GM10248 (cell line): ENCODE data around the gene ZNF765.
A peak's percentile ranks its signal among the peaks of the same experiment; 100 is the strongest.
"Not testable (repeated sequence)": the region's sequence is repeated elsewhere in the genome, so short reads cannot be mapped to it uniquely, and the experiment has no call there.

Source experiments
- CTCF ChIA-PET: fragments of 300-600 bp; sonication (Branson Sonifier 250); formaldehyde crosslinking; extraction: SDS; loops from one replicate; lab custom pipeline; 2021; ENCODE audit warnings: antibody characterized with exemption; lab: Yijun Ruan, JAX
- POLR2A ChIA-PET: fragments of 350-650 bp; sonication (Branson Sonifier 250); formaldehyde crosslinking; extraction: SDS; loops from one replicate; lab custom pipeline; 2020; ENCODE audit warnings: antibody characterized with exemption; lab: Yijun Ruan, JAX
- DNase-seq: peaks from one replicate; pipeline ENCODE4 v3.0.0; 2012; ENCODE audit errors: extremely low spot score
- TF ChIP-seq, protein P1 (sequence below): IDR thresholded peaks from 2 replicates; pipeline ENCODE4 v1.5.1; 2012; ENCODE audit warnings: mild to moderate bottlenecking, low read depth; ENCODE audit errors: extremely low read depth, missing control alignments, control extremely low read depth

Gene ZNF765

DNA sequence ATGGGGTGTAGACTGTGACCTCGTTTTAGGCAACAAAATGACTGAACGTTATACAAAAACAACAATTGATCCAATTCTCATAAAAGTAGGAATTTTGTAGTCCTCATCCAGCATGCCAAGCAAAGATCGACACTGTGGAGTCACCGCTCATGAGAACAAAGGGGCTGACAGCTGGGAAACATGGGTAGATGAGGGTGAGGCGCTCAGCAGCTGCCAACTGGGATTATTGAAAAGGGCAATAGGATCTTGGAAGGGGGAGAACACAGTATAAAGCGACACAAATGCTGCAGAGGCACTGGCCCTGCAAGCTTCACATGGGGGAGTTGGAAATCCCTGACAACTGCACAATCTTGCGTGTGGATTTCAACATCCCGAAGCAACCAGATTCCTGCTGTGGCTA is 5.4 kb upstream of the ZNF765 start:
- DNase-seq: no peak
- ChIA-PET POLR2A (no interaction called here), CTCF (interaction anchor here (1.3 kb wide), 1 partner anchor 20 kb away, joined by 3 read pairs; no protein-coding TSS in a partner anchor)
- TF ChIP-seq, protein P1, sequence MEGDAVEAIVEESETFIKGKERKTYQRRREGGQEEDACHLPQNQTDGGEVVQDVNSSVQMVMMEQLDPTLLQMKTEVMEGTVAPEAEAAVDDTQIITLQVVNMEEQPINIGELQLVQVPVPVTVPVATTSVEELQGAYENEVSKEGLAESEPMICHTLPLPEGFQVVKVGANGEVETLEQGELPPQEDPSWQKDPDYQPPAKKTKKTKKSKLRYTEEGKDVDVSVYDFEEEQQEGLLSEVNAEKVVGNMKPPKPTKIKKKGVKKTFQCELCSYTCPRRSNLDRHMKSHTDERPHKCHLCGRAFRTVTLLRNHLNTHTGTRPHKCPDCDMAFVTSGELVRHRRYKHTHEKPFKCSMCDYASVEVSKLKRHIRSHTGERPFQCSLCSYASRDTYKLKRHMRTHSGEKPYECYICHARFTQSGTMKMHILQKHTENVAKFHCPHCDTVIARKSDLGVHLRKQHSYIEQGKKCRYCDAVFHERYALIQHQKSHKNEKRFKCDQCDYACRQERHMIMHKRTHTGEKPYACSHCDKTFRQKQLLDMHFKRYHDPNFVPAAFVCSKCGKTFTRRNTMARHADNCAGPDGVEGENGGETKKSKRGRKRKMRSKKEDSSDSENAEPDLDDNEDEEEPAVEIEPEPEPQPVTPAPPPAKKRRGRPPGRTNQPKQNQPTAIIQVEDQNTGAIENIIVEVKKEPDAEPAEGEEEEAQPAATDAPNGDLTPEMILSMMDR: no peak

DNA sequence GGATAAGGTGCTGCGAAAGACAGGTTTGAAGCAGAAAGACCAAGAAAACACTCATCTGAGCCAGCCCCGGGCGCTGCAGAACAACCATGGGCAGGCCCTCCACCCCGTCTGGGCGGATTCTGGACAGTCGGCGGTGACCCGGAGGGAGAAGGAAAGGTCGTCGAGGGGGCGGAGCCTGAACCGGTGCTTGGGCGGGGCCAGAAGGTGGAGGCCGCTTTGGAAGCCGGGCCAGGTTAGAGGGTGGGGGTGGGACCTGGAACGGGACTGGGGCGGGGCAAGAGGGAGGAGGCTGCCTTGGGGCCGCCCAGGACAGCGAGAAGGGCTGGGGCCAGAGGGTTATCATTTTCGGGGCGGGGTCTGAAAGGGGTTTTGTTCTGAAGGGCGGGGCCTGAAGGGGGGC is 5.0 kb upstream of the ZNF765 start:
- POLR2A ChIA-PET: no interaction called here
- CTCF ChIA-PET: interaction anchor here (1.3 kb wide), 1 partner anchor 20 kb away, joined by 3 read pairs; no protein-coding TSS in a partner anchor
- TF ChIP-seq, protein P1: no peak
- DNase-seq: no peak

DNA sequence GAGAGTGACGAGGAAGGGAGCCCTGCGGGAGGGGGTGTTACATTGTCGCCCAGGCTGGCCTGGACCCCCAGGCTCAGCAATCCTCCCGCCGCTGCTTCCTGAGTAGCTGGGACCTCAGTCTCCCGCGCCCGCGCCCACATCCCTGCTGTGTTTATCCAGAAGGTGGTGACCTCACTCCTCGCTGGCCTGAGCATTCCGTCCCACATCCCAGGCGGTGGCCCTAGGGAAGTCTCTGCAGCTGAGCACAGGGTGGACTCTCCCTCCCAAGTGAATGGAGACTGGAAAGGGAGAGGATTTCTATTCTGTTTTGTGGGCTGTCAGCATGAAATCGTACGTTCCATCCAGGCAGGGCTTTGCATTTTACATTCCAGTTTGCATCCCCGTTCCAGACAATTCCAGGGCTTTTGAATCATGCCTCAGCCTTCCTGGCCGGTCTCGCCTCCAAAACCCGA is 401 bp upstream of the ZNF765 start:
- TF ChIP-seq, protein P1: no peak
- CTCF ChIA-PET: no interaction called here
- POLR2A ChIA-PET: no interaction called here
- DNase-seq: peak; percentile 15

DNA sequence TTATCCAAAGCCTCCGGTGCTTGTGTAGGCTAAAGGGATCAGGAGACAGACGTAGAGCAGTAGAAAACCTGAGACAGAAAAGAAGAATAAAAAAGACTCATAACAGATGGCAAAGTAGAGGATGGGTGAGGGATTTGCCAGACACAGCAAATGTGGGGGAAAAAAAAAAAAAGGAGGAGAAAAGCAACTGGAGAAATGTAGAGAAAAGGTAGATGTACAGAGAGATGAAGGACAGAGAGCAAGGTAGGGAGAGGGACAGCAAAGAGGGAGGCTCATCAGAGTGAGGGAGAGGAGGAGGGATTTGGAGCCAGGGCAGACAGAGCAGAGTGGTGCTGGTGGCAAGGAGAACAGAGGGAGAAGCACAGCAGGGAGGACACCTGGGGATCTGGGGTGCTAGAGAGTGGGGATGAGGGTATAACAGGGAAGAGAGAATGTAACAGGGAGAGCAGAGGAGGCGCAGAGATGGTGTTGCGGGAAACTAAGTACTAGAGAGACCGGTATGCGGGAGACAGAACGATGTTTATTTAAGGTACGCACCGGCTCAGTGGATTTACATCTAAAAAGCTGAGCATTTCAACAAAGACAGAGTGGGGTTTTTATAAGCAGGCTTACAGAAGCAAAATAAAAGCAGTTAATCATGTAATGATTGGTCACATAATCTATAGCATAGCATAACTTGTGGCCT is 1.0 kb downstream of the ZNF765 start:
- CTCF ChIA-PET, DNase-seq, POLR2A ChIA-PET: not testable (repeated sequence)

DNA sequence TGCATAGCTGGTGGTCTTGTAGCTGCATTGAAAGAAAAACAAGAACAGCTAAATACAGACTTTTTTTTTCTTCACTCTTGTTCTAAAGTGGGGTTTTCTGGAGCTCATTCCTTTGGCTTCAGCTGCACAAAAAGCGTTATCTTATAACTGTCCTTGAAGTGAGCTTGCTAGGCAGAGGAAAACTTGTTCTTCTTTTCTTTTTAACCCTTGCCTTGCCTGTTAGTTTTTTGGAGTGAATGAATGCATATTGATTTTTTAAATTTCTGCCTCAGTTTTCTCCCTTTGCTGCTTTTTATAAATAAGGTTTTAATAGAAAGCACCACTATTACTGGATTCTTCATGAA is 1.5 kb downstream of the ZNF765 start:
- DNase-seq: no peak
- CTCF ChIA-PET: no interaction called here
- TF ChIP-seq, protein P1: no peak
- POLR2A ChIA-PET: no interaction called here

DNA sequence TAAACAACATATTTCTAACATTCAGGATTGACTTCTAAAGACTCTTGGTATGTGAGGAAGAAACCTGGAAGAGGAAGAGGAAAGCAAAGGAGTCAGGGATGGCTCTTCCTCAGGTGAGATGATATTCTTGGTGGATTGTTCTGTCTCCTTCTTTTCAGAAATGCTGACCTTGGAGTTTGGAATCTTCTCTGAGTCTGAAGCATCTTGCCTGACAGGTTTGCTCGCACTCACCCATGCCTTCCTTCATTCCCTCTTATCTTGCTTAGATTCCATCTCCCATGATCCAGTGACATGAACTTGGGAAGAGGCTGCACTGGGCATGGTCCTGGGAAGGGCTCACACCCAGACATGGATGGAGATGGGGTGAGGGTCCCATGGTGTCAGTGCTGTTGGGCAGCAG is 3.0 kb downstream of the ZNF765 start:
- POLR2A ChIA-PET, DNase-seq, CTCF ChIA-PET: not testable (repeated sequence)

DNA sequence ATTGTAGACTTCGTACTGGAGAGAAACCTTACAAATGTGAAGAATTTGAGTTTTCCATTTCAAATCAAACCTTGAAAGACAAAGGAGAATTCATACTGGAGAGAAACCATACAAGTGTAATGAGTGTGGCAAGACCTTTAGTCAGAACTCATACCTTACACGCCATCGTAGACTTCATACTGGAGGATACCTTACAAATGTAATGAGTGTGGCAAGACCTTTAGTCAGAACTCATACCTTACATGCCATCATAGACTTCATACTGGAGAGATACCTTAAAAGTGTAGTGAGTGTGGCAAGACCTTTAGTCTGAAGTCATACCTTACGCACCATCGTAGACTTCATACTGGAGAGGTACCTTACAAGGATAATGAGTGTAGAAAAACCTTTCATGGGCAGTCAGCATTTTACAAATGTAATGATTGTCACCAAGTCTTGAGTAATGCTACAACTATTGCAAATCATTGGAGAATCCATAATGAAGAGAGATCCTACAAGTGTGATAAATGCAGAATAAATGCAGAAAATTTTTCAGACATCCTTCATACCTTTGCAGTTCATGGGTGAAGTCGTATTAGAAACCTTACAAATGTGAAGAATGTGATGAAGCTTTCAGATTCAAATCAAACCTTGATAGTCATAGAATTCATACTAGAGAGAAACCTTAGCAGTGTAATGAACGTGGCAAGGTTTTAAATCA is 14.7 kb downstream of the ZNF765 start:
- no peak for DNase-seq
- ChIA-PET POLR2A (no interaction called here), CTCF (interaction anchor here (1.4 kb wide), 1 partner anchor 22 kb away, joined by 3 read pairs; no protein-coding TSS in a partner anchor)
- TF ChIP-seq, protein P1: no peak

DNA sequence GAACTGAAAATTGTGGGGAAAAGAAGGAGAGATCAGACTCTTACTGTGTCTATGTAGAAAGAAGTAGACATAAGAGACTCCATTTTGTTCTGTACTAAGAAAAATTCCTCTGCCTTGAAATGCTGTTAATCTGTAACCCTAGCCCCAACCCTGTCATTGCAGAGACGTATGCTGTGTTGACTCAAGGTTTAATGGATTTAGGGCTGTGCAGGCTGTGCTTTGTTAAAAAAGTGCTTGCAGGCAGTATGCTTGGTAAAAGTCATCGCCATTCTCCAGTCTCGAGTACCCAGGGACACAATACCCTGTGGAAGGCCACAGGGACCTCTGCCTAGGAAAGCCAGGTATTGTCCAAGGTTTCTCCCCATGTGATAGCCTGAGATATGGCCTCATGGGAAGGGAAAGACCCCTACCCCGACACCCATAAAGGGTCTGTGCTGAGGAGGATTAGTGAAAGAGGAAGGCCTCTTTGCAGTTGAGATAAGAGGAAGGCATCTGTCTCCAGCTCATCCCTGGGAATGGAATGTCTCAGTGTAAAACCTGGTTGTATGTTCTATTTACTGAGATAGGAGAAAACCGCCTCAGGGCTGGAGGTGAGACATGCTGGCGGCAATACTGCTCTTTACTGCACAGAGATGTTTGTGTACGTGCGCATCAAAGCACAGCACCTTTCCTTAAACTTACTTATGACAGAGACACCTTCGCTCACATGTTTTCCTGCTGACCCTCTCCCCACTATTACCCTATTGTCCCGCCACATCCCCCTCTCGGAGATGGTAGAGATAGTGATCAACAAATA is 25.8 kb downstream of the ZNF765 start:
- DNase-seq, CTCF ChIA-PET, POLR2A ChIA-PET: not testable (repeated sequence)
